Activated CD4-positive, alpha-beta T cell treated with anti-CD3 and anti-CD28 coated beads, Interleukin-2, amount 50 U/mL, for 24 hours (primary cell): ENCODE measurements around the gene LCN6.
"Not testable (repeated sequence)": the region's sequence is repeated elsewhere in the genome, so short reads cannot be mapped to it uniquely, and the experiment has no call there.

Experiments
- DNase-seq, 2 donors: peaks; one replicate each; pipeline ENCODE4 v3.0.0-alpha.2; 2020; ENCODE audit warnings: low read depth in 1 of 2, low spot score in 1 of 2

The LCN6 gene

GRCh38 chr9:136748201-136748600, at the start of gene LCN6:
TSS of gene LCN6 (minus strand) at chr9:136748525. CDS start at chr9:136748483, 42 bp downstream.
- DNase-seq, result no peak

GRCh38 chr9:136796775-136797347, 48.5 kb upstream of the LCN6 start:
- not testable (repeated sequence) for DNase-seq

- DNase-seq, result no peak
Observed at GRCh38 chr9:136796238-136796774, 48.0 kb upstream of the LCN6 start, which contains the start of gene CCDC183. TSS of gene CCDC183 (plus strand) at chr9:136796338. CDS start at chr9:136796398, 60 bp downstream.

- DNase-seq, result no peak
Observed at GRCh38 chr9:136795000-136795348, 46.6 kb upstream of the LCN6 start.

- no peak for DNase-seq
Observed at GRCh38 chr9:136794281-136794999, 46.1 kb upstream of the LCN6 start.

GRCh38 chr9:136793086-136793946, 45.0 kb upstream of the LCN6 start:
- no peak for DNase-seq

- DNase-seq, result no peak
Observed at GRCh38 chr9:136792321-136793085, 44.2 kb upstream of the LCN6 start.

- DNase-seq, result peak; percentile 51 to 54
Observed at GRCh38 chr9:136791516-136792276, 43.4 kb upstream of the LCN6 start.

- peak; percentile 99 for DNase-seq
Observed at GRCh38 chr9:136790640-136791515, 42.6 kb upstream of the LCN6 start, which contains the start of gene TMEM141. TSS of gene TMEM141 (plus strand) at chr9:136791344. CDS start at chr9:136791371, 27 bp downstream.

- DNase-seq, result no peak
Observed at GRCh38 chr9:136789523-136789937, 41.2 kb upstream of the LCN6 start.

GRCh38 chr9:136788644-136789522, 40.6 kb upstream of the LCN6 start:
- DNase-seq, result not testable (repeated sequence)

- DNase-seq, result peak; percentile 44 to 66
Observed at GRCh38 chr9:136787690-136788400, 39.5 kb upstream of the LCN6 start.

- DNase-seq, result not testable (repeated sequence)
Observed at GRCh38 chr9:136786983-136787382, 38.7 kb upstream of the LCN6 start.

GRCh38 chr9:136786451-136786850, 38.1 kb upstream of the LCN6 start:
- no peak for DNase-seq

- not testable (repeated sequence) for DNase-seq
Observed at GRCh38 chr9:136785565-136786355, 37.4 kb upstream of the LCN6 start.

GRCh38 chr9:136784997-136785361, 36.7 kb upstream of the LCN6 start:
- DNase-seq, result no peak
